ENCODE data around the gene GABPA. TPM values are rescaled to one million over a fixed set of nuclear protein-coding genes. Genes with fewer than 3 reads are reported as not detected.
"Not testable (repeated sequence)": the region's sequence is repeated elsewhere in the genome, so short reads cannot be mapped to it uniquely, and the experiment has no call there.

GABPA gene
- total RNA-seq, 1 donor from 2014 or later: 15.8 TPM

- TF ChIP-seq CTCF (IDR thresholded peaks at IDR 0.05; ENCODE audit: insufficient read depth, low read length, severe bottlenecking): no peak
- no peaks in the 10 kb centered on the region for H3K36me3 ChIP-seq (ENCODE audit: control insufficient read depth, insufficient read depth, low read length)
- FAIRE-seq: no peak
- no peaks in the 10 kb centered on the region for H3K27me3 ChIP-seq (ENCODE audit: control insufficient read depth, insufficient read depth, low read length)
- no peak overlapping the region for H3K4me3 ChIP-seq (ENCODE audit: low read depth, low read length)
- peak; percentile 31 for DNase-seq (ENCODE audit: low read depth)
Measured at GRCh38 chr21:25700741-25701140, 34.0 kb upstream of the GABPA start.

- H3K4me3 ChIP-seq (ENCODE audit: low read depth, low read length): no peak overlapping the region
- no peak for TF ChIP-seq CTCF (IDR thresholded peaks at IDR 0.05; ENCODE audit: insufficient read depth, low read length, severe bottlenecking)
- no peaks in the 10 kb centered on the region for H3K36me3 ChIP-seq (ENCODE audit: control insufficient read depth, insufficient read depth, low read length)
- FAIRE-seq (no peak), DNase-seq (ENCODE audit: low read depth) (no peak)
- H3K27me3 ChIP-seq (ENCODE audit: control insufficient read depth, insufficient read depth, low read length): no peaks in the 10 kb centered on the region
Measured at GRCh38 chr21:25701529-25701928, 33.2 kb upstream of the GABPA start.

GRCh38 chr21:25708467-25709065 is 26.2 kb upstream of the GABPA start:
- H3K36me3 ChIP-seq (ENCODE audit: control insufficient read depth, insufficient read depth, low read length): no peaks in the 10 kb centered on the region
- no peaks in the 10 kb centered on the region for H3K27me3 ChIP-seq (ENCODE audit: control insufficient read depth, insufficient read depth, low read length)
- peak; percentile 34 for DNase-seq (ENCODE audit: low read depth)
- no peak overlapping the region for H3K4me3 ChIP-seq (ENCODE audit: low read depth, low read length)
- FAIRE-seq: no peak
- TF ChIP-seq CTCF (IDR thresholded peaks at IDR 0.05; ENCODE audit: insufficient read depth, low read length, severe bottlenecking): peak; percentile 70

GRCh38 chr21:25709684-25710265 is 25.0 kb upstream of the GABPA start:
- no peak for TF ChIP-seq CTCF (IDR thresholded peaks at IDR 0.05; ENCODE audit: insufficient read depth, low read length, severe bottlenecking)
- no peak for FAIRE-seq
- H3K4me3 ChIP-seq (ENCODE audit: low read depth, low read length): no peak overlapping the region

GRCh38 chr21:25710550-25710949 is 24.2 kb upstream of the GABPA start:
- no peak for TF ChIP-seq CTCF (IDR thresholded peaks at IDR 0.05; ENCODE audit: insufficient read depth, low read length, severe bottlenecking)
- Histone ChIP-seq H3K36me3 (ENCODE audit: control insufficient read depth, insufficient read depth, low read length) (no peaks in the 10 kb centered on the region), H3K27me3 (ENCODE audit: control insufficient read depth, insufficient read depth, low read length) (no peaks in the 10 kb centered on the region), H3K4me3 (ENCODE audit: low read depth, low read length) (no peak overlapping the region)
- no peak for DNase-seq (ENCODE audit: low read depth)
- no peak for FAIRE-seq

More at GRCh38 chr21:25709684-25710265, 25.0 kb upstream of the GABPA start:
- Histone ChIP-seq H3K36me3 (ENCODE audit: control insufficient read depth, insufficient read depth, low read length) (no peaks in the 10 kb centered on the region), H3K27me3 (ENCODE audit: control insufficient read depth, insufficient read depth, low read length) (no peaks in the 10 kb centered on the region)
- DNase-seq (ENCODE audit: low read depth): no peak

GRCh38 chr21:25714066-25714465 is 20.7 kb upstream of the GABPA start:
- not testable (repeated sequence) for H3K4me3 ChIP-seq (ENCODE audit: low read depth, low read length); FAIRE-seq; DNase-seq (ENCODE audit: low read depth); H3K36me3 ChIP-seq (ENCODE audit: control insufficient read depth, insufficient read depth, low read length); H3K27me3 ChIP-seq (ENCODE audit: control insufficient read depth, insufficient read depth, low read length)
